Ovary (tissue), 9 donors: ENCODE measurements around the gene SMIM23. TPM values are rescaled to one million over a fixed set of nuclear protein-coding genes. Genes with fewer than 3 reads are reported as not detected.

Source experiments
- DNase-seq, 5 donors: peaks; one replicate each; pipeline ENCODE4 v3.0.0-alpha.2; 2019 to 2020
- H3K27ac ChIP-seq, 2 donors: fragments of 200-600 bp; one replicate each; pipeline versions ENCODE4 v1.5.1 to v1.8.0; 2019 to 2022
- H3K27me3 ChIP-seq: fragments of 200-600 bp; one replicate; pipeline ENCODE4 v1.8.0; 2022
- H3K36me3 ChIP-seq: fragments of 200-600 bp; sonication (generic); one replicate; pipeline ENCODE4 v1.5.1; 2019
- H3K4me1 ChIP-seq: one replicate; pipeline ENCODE4 v1.8.1; 2013; ENCODE audit warnings: mild to moderate bottlenecking, moderate library complexity; ENCODE audit not compliant: insufficient read depth
- H3K4me3 ChIP-seq: fragments of 200-600 bp; sonication (generic); one replicate; pipeline ENCODE4 v1.5.1; 2017
- H3K9me3 ChIP-seq, 2 donors: fragments of 200-600 bp in 1 of 2; sonication (generic) in 1 of 2; one replicate each; pipeline versions ENCODE4 v1.5.1 to v1.8.1; 2013 to 2019; ENCODE audit warnings: mild to moderate bottlenecking in 1 of 2, moderate library complexity in 1 of 2
- EP300 ChIP-seq: sonication (generic); formaldehyde crosslinking; IDR thresholded peaks from one replicate; pipeline ENCODE4 v1.6.1; 2017; ENCODE audit warnings: antibody characterized with exemption
- POLR2A ChIP-seq: fragments of 450-650 bp; IDR thresholded peaks from one replicate; pipeline ENCODE4 v1.6.1; 2017; ENCODE audit warnings: antibody characterized with exemption, mild to moderate bottlenecking, moderate library complexity
- WGBS, 3 donors: extraction: QIAGEN DNeasy Blood & Tissue Kit in 1 of 3; methylation state at CpG; one replicate each; pipeline versions ENCODE4 v1.1.5 to v1.1.7; 2013 to 2017; 5-methylcytosine and 5-hydroxymethylcytosine counted together
- intact Hi-C, 4 donors: fragments of 100-400 bp; cut with DNase I; formaldehyde crosslinking; loops; one replicate each; pipeline versions ENCODE4 v1.11.0 to v1.15.1; 2022 to 2023
- polyA plus RNA-seq, 2 donors: library from polyadenylated mRNA; stranded (reverse); fragments of 200-250 nt in 1 of 2; fragments of 350-450 nt in 1 of 2; fragmentation: Illumina TruSeq in 1 of 2; extraction: RNeasy Lipid Tissue Mini Kit (QIAGEN cat#74804) in 1 of 2; gene quantifications; one replicate each; pipeline ENCODE4 v1.2.3, GENCODE V29; 2013 to 2014
- total RNA-seq, 7 donors: library from RNA; depleted of rRNA in 2 of 7; stranded (reverse); fragments of >200 nt in 2 of 7; fragmentation: NEBNext Ultra II Directional in 3 of 7; extraction: Animal tissue kit (Norgen Biotek cat#: 25700) in 3 of 7; gene quantifications; one replicate each; pipeline versions ENCODE4 v1.1.0 to v1.2.4, GENCODE V29; 2016 to 2023
- TF ChIP-seq, protein P1 (sequence below), 3 donors: fragments of 450-650 bp in 2 of 3; fragments of 200-600 bp in 1 of 3; IDR thresholded peaks; one replicate each; pipeline versions ENCODE4 v1.5.1 to v1.8.0; 2016 to 2022; ENCODE audit warnings: antibody characterized with exemption in 3 of 3, mild to moderate bottlenecking in 1 of 3
- donor health status: DM: no; HTN: no; CAD: no; lungs with moderate emphysema.
- donor health status: DM: no; HTN: no; CAD: no.
- donor health status: Bipolar disorder and iron deficiency.
- donor health status: DM: yes; HTN: yes; CAD: no.
- donor health status: DM: no; HTN: no; CAD: no.
- donor health status: DM: yes; HTN: yes; CAD: no.

The SMIM23 gene
- total and polyA plus RNA-seq, 9 donors, result not detected

DNA sequence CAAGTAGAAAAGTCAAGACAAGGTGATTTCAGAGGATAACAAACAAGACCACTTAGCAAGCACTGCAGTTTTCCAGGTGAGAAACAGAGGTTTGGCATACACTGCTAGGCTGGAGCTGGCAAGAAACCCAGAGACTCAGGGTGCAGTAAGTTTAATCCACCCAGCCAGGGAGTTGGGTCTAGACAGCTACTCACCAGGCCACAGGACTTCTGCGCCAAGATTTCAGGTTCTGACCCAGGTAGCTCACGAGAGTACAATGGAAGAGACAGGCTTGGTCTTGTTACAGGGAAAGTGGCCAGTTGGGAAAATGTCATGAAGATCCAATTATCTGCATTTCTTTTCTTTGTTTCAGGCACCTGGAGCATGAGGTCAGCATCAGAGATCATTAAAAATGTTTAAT, 9.8 kb downstream of the SMIM23 start:
- no peak for TF ChIP-seq POLR2A
- no peak for TF ChIP-seq EP300
- Histone ChIP-seq H3K27me3 (no peaks in the 10 kb centered on the region), H3K27ac (no peak overlapping the region), H3K36me3 (no peaks in the 10 kb centered on the region), H3K9me3 (no peaks in the 10 kb centered on the region), H3K4me3 (no peak overlapping the region), H3K4me1 (no peaks in the 10 kb centered on the region)
- DNase-seq, result no peak
- WGBS, 3 donors, result 73 to 87% (median 78%) methylated on average over 2 of the region's 2 CpGs
- intact Hi-C loops, result no loop called here

DNA sequence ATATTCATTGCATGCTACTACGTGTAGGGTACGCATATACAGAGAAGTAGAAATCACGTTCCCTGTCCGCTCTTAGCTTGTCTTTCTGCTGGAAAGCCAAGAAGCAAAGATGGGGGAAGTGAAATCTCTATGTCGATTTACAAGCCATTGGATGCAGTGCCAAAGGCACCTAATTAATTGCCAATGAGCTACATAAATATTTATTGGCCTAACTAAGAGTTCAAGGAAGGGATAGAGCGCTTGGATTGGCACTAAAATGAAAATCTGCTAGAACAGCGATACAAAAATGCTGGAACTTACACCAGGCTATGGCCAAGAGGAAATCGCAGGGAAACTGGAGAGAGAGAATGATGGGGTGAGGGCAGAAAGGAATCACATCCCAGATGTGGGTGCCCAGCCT, 10.8 kb downstream of the SMIM23 start:
- TF ChIP-seq POLR2A (no peak), EP300 (no peak)
- TF ChIP-seq, protein P1, sequence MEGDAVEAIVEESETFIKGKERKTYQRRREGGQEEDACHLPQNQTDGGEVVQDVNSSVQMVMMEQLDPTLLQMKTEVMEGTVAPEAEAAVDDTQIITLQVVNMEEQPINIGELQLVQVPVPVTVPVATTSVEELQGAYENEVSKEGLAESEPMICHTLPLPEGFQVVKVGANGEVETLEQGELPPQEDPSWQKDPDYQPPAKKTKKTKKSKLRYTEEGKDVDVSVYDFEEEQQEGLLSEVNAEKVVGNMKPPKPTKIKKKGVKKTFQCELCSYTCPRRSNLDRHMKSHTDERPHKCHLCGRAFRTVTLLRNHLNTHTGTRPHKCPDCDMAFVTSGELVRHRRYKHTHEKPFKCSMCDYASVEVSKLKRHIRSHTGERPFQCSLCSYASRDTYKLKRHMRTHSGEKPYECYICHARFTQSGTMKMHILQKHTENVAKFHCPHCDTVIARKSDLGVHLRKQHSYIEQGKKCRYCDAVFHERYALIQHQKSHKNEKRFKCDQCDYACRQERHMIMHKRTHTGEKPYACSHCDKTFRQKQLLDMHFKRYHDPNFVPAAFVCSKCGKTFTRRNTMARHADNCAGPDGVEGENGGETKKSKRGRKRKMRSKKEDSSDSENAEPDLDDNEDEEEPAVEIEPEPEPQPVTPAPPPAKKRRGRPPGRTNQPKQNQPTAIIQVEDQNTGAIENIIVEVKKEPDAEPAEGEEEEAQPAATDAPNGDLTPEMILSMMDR (IDR thresholded peaks at IDR 0.05), result no peak
- Histone ChIP-seq H3K4me1 (no peaks in the 10 kb centered on the region), H3K4me3 (no peak overlapping the region), H3K9me3 (no peaks in the 10 kb centered on the region), H3K27ac (no peak overlapping the region), H3K36me3 (no peaks in the 10 kb centered on the region), H3K27me3 (no peaks in the 10 kb centered on the region)
- intact Hi-C loops, result no loop called here
- DNase-seq, result no peak
- WGBS, 3 donors, result 81 to 89% (median 82%) methylated on average over 8 of the region's 8 CpGs

DNA sequence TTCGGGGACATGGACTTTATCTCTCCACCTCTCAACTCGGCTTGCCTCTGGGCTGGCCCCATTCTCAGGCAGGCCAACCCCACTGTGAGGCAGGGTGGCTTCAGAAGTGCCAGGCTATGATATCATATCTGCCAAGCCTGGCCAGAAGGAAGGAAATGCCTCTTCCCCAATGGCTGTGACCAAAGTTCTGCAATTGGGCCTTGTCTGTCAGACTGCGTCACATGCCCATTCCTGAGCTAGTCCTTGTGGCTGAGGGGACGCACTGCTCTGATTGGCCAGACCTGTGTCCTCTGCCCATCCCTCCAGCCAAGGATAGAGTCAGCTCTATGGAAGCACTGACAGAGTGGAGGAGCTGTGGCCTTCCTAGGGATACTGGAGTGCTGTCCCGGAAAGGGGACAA, 11.9 kb downstream of the SMIM23 start:
- intact Hi-C loops, result no loop called here
- WGBS, 3 donors, result 77 to 87% (median 82%) methylated on average over 5 of the region's 5 CpGs
- H3K4me1 ChIP-seq, result no peaks in the 10 kb centered on the region
- H3K9me3 ChIP-seq, result no peaks in the 10 kb centered on the region
- H3K36me3 ChIP-seq, result no peaks in the 10 kb centered on the region
- H3K27me3 ChIP-seq, result no peaks in the 10 kb centered on the region
- DNase-seq, result no peak
- TF ChIP-seq EP300 (no peak), POLR2A (no peak)
- TF ChIP-seq, protein P1 (IDR thresholded peaks at IDR 0.05), result no peak
- no peak overlapping the region for H3K27ac ChIP-seq
- no peak overlapping the region for H3K4me3 ChIP-seq

DNA sequence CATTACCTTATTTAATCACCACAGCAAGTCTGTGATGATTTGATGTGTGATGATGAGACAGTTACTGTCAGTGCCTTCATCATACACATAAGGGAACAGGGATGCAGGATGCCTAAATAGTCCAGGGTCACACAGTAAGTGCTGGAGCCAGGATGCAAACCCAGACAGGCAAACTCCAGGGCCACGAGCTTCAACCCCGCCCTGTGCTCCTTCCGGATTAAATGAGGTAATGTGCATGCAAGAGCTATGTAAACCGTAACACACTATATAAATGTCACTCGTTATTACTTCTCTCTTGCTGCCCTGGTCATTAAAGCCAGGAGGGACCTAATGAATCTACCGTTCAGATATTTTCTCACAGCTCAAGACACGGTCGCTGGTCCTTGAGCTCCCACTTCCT, 12.8 kb downstream of the SMIM23 start:
- Histone ChIP-seq H3K9me3 (no peaks in the 10 kb centered on the region), H3K4me3 (no peak overlapping the region), H3K4me1 (no peaks in the 10 kb centered on the region), H3K27ac (no peak overlapping the region), H3K27me3 (no peaks in the 10 kb centered on the region), H3K36me3 (no peaks in the 10 kb centered on the region)
- intact Hi-C loops, result no loop called here
- TF ChIP-seq, protein P1 (IDR thresholded peaks at IDR 0.05), result no peak
- TF ChIP-seq EP300, result no peak
- no peak for TF ChIP-seq POLR2A
- 71 to 79% (median 76%) methylated on average over 8 of the region's 8 CpGs for WGBS, 3 donors
- no peak for DNase-seq

DNA sequence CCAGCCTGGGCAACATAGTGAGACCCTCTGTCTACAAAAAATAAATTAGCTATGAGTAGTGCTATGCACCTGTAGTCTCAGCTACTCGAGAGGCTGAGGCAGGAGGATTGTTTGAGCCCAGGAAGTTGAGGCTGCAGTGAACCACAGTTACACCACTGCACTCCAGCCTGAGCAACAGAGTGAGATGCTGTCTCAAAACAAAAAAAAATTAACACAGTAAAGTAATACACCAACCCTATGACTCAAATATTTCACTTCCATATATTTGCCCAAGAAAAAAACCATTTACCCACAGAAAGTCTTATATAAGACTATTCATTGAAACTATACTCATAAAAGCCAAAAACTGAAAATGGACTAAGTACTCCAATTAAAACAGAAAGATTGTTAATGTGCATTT, 16.2 kb downstream of the SMIM23 start:
- Histone ChIP-seq H3K27ac (no peak overlapping the region), H3K4me1 (no peaks in the 10 kb centered on the region), H3K4me3 (no peak overlapping the region), H3K36me3 (no peaks in the 10 kb centered on the region), H3K27me3 (no peaks in the 10 kb centered on the region), H3K9me3 (no peaks in the 10 kb centered on the region)
- intact Hi-C loops, result no loop called here
- WGBS, 3 donors, result 73 to 96% (median 89%) methylated on average over 1 of the region's 1 CpG
- no peak for TF ChIP-seq POLR2A
- TF ChIP-seq, protein P1 (IDR thresholded peaks at IDR 0.05), result no peak
- TF ChIP-seq EP300, result no peak
- DNase-seq, result no peak
